Activated gamma-delta T cell treated with Interleukin-2 at 50 U/mL for 16 hours (primary cell): ENCODE measurements around the gene SLF2.

ENCODE experiments used
- DNase-seq: peaks from one replicate; pipeline ENCODE4 v3.0.0-alpha.2; 2020

Gene SLF2

DNA sequence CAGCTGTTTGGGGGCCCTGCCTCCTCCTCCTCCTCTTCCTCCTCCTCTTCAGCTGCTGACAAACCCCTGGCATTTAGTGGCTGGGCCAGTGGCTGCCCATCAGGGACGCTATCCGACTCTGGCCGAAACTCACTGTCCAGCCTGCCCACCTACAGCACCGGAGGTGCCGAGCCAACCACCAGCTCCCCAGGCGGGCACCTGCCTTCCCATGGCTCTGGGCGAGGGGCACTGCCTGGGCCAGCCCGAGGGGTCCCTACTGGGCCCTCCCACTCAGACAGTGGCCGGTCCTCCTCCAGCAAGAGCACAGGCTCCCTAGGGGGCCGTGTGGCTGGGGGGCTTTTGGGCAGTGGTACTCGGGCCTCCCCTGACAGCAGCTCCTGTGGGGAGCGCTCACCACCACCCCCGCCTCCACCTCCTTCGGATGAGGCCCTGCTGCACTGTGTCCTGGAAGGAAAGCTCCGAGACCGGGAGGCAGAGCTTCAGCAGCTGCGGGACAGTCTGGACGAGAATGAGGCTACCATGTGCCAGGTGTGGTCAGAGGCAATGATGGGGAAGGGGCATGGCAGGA, 91.0 kb downstream of the SLF2 start:
- DNase-seq: no peak

DNA sequence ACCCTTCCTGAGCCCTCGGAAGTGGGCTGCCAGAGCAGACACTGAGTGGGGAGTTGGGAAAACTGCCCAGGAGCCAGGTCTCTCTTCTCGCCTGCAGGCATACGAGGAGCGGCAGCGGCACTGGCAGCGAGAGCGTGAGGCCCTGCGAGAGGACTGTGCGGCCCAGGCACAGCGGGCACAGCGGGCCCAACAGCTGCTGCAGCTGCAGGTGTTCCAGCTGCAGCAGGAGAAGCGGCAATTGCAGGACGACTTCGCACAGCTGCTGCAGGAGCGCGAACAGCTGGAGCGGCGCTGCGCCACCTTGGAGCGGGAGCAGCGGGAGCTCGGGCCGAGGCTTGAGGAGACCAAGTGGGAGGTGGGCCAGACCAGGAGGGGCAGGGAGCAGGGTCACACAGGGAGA, 92.6 kb downstream of the SLF2 start:
- no peak for DNase-seq

DNA sequence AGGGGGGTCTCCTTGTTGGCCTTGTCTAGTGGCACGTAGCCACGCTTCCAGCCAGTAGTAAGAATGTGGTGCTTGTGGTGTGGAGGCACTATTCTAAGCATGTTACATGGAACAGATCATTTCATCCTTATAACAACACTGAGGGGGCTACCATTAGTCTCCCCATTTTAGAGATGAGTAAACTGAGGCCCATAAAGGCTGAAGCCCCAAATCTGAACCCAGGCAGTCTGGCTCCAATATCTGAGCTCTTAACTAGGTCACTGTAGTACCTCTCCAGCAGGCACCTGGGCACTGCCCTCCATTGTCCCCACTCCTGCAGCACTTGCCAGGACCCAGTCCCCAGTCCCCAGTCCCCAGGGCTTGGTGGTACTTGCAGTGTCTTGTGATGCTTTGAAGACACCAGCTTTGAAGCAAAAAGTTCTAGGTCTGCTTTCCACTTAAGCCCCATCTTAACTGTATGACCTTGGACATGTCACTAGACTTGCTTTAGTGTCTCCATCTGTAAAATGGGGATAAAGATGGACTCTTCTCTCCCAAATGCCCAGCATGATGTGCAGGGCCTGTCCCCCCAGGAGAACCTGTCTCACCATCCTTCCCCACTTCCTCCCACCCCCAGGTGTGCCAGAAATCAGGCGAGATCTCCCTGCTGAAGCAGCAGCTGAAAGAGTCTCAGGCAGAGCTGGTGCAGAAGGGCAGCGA, 93.3 kb downstream of the SLF2 start:
- DNase-seq: no peak

DNA sequence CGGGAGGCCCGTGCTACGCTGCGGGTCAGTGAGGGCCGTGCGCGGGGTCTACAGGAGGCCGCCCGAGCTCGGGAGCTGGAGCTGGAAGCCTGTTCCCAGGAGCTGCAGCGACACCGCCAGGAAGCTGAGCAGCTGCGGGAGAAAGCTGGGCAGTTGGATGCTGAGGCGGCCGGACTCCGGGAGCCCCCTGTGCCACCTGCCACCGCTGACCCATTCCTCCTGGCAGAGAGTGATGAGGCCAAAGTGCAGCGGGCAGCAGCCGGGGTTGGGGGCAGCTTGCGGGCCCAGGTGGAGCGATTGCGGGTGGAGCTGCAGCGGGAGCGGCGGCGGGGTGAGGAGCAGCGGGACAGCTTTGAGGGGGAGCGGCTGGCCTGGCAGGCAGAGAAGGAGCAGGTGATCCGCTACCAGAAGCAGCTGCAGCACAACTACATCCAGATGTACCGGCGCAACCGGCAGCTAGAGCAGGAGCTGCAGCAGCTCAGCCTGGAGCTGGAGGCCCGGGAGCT, 93.9 kb downstream of the SLF2 start:
- no peak for DNase-seq

GRCh38 chr10:101007099-101007711, 94.4 kb downstream of the SLF2 start:
- DNase-seq: no peak

DNA sequence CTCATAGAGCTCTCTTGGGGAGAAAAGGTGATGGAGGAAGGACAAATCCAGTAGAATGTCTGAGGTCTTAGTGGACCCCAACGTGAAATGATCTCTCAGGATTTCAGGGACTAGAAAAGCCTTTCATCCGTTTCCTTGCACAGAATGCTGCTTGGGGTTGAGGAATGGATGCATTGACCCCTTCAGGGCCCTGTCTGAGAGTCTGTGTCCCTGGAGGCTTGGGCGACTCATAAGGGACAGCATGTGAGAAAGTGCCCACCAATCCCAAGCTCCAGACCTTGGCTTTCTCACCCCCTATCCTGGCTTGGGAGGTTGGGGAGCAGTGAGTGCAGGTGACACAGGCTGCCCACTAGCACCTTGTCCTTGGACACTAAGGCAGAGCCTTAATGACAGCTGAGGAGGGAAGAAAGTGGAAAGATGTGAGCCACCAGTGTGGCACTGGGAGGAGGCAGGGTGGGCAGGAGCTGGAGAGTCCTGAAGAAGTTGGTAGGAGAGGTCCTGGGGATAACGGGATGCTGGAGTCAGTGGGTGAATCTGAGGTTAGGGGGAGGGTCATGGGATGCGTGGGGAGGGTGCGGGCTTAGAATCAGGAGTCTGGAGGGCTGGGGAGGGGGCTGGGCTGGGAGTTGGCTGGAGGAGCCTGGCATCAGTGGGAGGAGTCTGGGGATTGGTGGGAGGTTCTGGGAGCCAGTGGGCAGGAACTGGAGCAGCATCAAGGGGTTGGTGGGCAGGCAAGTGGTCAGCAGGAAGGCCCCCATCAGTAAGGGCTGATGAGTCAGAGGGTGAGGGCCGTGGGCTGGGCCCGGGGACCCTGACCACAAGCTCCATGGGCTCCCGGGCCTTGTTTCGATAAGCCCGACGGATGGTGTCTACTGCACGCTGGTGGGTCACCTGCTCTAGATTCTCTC, 95.4 kb downstream of the SLF2 start:
- DNase-seq: no peak

DNA sequence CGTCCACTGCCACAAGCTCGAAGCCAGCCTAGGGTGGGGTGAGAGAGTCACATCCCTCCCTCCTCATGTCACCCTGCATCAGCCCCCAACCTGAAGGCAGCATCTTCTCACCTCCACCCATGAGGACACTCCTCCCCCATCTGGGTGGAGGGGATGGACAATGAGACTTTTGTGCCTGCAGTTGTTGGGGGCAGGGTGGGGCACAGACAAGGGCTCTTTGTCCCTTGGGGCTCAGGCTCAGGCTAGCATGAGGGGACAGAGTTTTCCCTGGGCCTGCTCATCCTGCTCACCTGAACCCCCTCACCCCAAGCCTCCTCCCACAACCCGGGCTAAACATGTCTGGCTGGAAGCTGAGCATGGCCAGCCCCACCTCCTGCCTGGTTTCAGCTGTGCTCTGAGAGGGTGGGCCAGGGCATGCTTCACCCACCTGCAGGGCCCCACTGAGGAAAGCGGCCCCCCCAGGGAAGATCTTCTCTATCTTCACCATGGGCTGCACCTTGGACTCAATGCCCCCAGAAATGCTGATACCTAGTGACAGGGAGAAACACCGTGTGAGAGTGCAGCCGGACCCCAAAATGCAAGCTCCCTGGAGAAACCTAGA, 96.2 kb downstream of the SLF2 start:
- DNase-seq: no peak

DNA sequence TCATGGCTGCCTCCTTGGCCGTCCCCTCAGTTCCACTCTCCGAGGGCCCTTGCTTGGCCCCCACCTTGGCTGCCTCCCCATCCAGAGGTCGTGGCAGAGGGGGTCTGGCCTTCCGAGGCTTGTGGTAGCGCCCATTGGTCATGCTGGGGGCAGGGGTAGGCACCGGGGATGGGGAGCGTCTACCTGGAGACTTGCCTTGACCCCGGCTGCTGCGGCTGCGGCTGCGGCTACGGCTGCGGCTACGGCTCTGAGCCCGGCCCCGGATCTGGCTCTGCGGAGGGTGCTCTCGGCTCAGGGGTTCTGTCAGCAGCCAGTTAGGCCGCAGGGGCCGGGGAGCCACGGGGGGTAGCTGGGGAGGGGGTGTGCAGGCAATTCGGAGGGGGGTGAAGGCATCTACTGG, 97.6 kb downstream of the SLF2 start:
- DNase-seq: no peak

DNA sequence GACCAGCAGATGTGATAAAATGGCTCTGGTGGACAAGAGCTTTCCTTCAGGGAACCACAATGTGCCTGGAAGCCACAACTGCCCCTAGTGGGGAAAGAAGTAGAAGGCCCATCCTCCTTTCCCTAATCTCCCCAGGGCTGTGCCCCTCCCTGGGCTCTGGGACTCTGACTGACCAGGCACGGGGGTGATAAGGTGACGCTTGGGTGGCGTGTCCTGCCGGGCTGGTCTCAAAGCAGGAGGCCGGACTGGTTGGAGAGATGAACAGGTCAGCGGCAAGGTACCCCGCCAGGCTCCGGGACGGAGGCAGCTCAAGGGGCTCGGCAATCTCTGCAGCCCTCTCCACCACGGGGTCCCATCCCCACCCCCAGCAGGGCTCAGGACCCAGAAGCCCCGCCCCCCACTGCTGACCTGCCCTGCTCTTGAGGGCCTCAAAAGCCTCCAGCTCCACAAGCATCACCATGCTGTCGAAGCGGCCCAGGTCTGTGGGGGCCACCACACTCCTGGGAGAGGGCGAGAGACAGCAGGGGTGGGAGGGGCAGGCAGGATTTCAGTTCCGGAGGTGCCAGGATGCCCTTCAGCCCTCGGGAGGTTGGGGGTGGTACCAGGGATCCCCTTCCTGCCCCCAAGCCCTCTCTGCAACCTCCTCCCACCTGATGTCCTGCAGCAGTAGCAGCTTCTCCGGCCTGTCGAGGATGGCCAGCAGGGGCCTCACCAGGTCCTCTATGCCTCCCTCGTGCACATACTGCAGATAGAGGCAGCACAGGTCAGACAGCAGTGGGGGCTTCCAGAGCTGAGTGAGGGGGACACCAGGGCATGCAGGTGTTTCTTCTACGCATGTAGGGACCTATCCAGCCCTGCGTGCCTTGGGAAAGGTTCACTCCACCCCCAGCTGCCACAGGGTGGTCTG, 99.0 kb downstream of the SLF2 start:
- DNase-seq: no peak

- DNase-seq: peak; percentile 69
Measured at GRCh38 chr10:101012525-101013364, 100.0 kb downstream of the SLF2 start.

- no peak for DNase-seq
Measured at GRCh38 chr10:101013365-101013825, 100.6 kb downstream of the SLF2 start.

DNA sequence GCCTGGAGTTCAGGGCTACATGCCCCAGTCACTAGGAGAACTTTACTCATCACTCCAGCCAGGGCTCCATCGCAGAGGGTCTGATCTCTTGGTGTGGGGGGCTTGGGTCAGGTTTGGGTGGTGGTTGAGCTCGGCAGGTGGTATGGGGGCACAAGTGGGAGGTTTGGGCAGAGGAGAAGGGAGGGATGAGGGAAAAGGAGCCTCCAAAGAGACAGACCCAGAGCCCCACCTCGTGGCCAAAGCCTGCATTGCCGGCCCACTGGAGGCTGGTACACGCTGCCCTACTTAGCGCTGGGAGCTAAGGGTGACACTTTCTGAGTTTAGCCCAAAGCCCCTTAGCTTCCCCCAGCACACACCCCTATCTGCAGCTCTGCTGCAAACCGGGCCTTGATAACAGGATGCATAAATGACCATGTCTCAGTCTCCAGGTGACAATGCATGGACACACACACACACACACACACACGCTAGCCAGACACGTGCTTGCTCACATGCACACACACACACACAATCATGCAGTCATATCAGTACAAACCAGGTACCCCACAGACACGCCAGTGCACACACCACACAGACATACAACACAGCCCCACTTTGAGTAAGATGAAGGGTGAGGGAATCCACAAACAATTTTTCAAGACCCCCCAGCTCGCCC, 101.6 kb downstream of the SLF2 start:
- DNase-seq: peak; percentile 76
